A549 (cell line): Measurements from ENCODE around the gene FCGR3B. TPM values are rescaled to one million over a fixed set of nuclear protein-coding genes. Genes with fewer than 3 reads are reported as not detected.
"Not testable (repeated sequence)": the region's sequence is repeated elsewhere in the genome, so short reads cannot be mapped to it uniquely, and the experiment has no call there.

Experiments
- ATAC-seq, 2 experiments: fragments of 200-7000 bp in 1 of 2; fragments of >200 bp in 1 of 2; cut with Nextera tagmentation in 1 of 2; cut with Tn5 transposase in 1 of 2; 3 replicates each; pipeline versions ENCODE4 v1.8.0 to v1.9.1; 2018 to 2020; ENCODE audit warnings: mild to moderate bottlenecking in 1 of 2, moderate library complexity in 1 of 2
- CTCF ChIA-PET: fragments of 300-600 bp; sonication (Branson Sonifier 250); formaldehyde crosslinking; extraction: SDS; loops from one replicate; lab custom pipeline; 2021; ENCODE audit warnings: antibody characterized with exemption, inconsistent platforms; lab: Yijun Ruan, JAX
- POLR2A ChIA-PET: fragments of 350-600 bp; formaldehyde crosslinking; extraction: SDS; loops from one replicate; lab custom pipeline; 2021; ENCODE audit warnings: antibody characterized with exemption, inconsistent platforms; lab: Yijun Ruan, JAX
- DNase-seq, 2 experiments: peaks; one replicate each; pipeline versions ENCODE4 v3.0.0 to v3.0.0-alpha.2; 2011 to 2016; ENCODE audit warnings: low read depth in 1 of 2, low spot score in 1 of 2
- FAIRE-seq: peaks from 2 replicates; lab custom pipeline; 2011; peaks lifted over from hg19 to GRCh38; lab: Jason Lieb, UNC
- H3K27ac ChIP-seq, 2 experiments: fragments of >200 bp; sonication (Bioruptor Twin); formaldehyde crosslinking; 3 replicates each; pipeline ENCODE4 v1.5.1; 2016 to 2017
- H3K4me1 ChIP-seq: fragments of >200 bp; sonication (Bioruptor Twin); formaldehyde crosslinking; 3 replicates; pipeline ENCODE4 v1.6.1; 2016
- H3K4me2 ChIP-seq: fragments of >200 bp; sonication (Bioruptor Twin); formaldehyde crosslinking; 3 replicates; pipeline ENCODE4 v1.6.1; 2016
- H3K4me3 ChIP-seq: fragments of >200 bp; sonication (Bioruptor Twin); formaldehyde crosslinking; 3 replicates; pipeline ENCODE4 v1.5.1; 2016
- H3K9me3 ChIP-seq: fragments of >200 bp; sonication (Bioruptor Twin); formaldehyde crosslinking; 3 replicates; pipeline ENCODE4 v1.6.1; 2016
- FOSB ChIP-seq: fragments of 250-450 bp; sonication (Bioruptor Pico); IDR thresholded peaks from 2 replicates; pipeline ENCODE4 v1.5.0; 2020; ENCODE audit warnings: mild to moderate bottlenecking, moderate library complexity
- JUNB ChIP-seq: fragments of >200 bp; sonication (Bioruptor Twin); formaldehyde crosslinking; IDR thresholded peaks from 2 replicates; pipeline ENCODE4 v1.6.1; 2016
- NPAS2 ChIP-seq: fragments of 250-450 bp; sonication (Bioruptor Pico); IDR thresholded peaks from 2 replicates; pipeline ENCODE4 v1.8.0; 2022; ENCODE audit warnings: mild to moderate bottlenecking, moderate library complexity, borderline replicate concordance
- RCOR1 ChIP-seq: fragments of 150-350 bp; IDR thresholded peaks from 2 replicates; pipeline ENCODE4 v1.6.1; 2014; ENCODE audit warnings: antibody characterized with exemption, low read length, low read depth
- WGBS: methylation state at CpG from one replicate; pipeline ENCODE4 v1.1.6; 2017; ENCODE audit errors: missing lambda C conversion rate; 5-methylcytosine and 5-hydroxymethylcytosine counted together
- polyA plus RNA-seq, 4 experiments: library from polyadenylated mRNA; depleted of rRNA in 3 of 4; stranded (reverse); fragments of >200 nt; fragmentation: RNase III in 1 of 4; extraction: RNeasy Plus Mini Kit Qiagen cat#74134 plus additional on column Dnase treatment in 1 of 4; gene quantifications; 2 replicates in 3 of 4; 3 replicates in 1 of 4; pipeline ENCODE4 v1.2.3, GENCODE V29; 2011 to 2017

Gene FCGR3B
- polyA plus RNA-seq, 2 of the 4 experiments (the other 2 are of a cell fraction): not detected

- WGBS: 70% methylated on average over 5 of the region's 5 CpGs
- Histone ChIP-seq H3K4me1 (no peaks in the 10 kb centered on the region), H3K9me3 (no peaks in the 10 kb centered on the region)
- TF ChIP-seq FOSB (CRISPR knock-in tag): no peak
- TF ChIP-seq, all 56 proteins: peak for 0
- ChIA-PET POLR2A (no interaction called here), CTCF (no interaction called here)
- no peak for FAIRE-seq
- H3K27ac ChIP-seq: no peak overlapping the region
- no peak for ATAC-seq
- no peak overlapping the region for H3K4me3 ChIP-seq
- no peak for DNase-seq
- H3K4me2 ChIP-seq: no peak overlapping the region
Measured at GRCh38 chr1:161676958-161677689, 46.1 kb upstream of the FCGR3B start.

- Histone ChIP-seq H3K27ac (no peak overlapping the region), H3K4me2 (no peak overlapping the region), H3K4me1 (no peaks in the 10 kb centered on the region), H3K4me3 (no peak overlapping the region), H3K9me3 (no peaks in the 10 kb centered on the region)
- CTCF ChIA-PET: no interaction called here
- DNase-seq: no peak
- no peak for FAIRE-seq
- POLR2A ChIA-PET: no interaction called here
- TF ChIP-seq JUNB (no peak), NPAS2 (CRISPR knock-in tag) (no peak), RCOR1 (no peak)
- WGBS: 92% methylated on average over 2 of the region's 2 CpGs
- no peak for ATAC-seq
Measured at GRCh38 chr1:161676441-161676840, 45.5 kb upstream of the FCGR3B start.

- H3K9me3 ChIP-seq, H3K4me2 ChIP-seq, POLR2A ChIA-PET, H3K27ac ChIP-seq, DNase-seq, H3K4me3 ChIP-seq, CTCF ChIA-PET, ATAC-seq, H3K4me1 ChIP-seq, FAIRE-seq: not testable (repeated sequence)
- WGBS: 83% methylated on average over 2 of the region's 3 CpGs
Measured at GRCh38 chr1:161674908-161675307, 43.9 kb upstream of the FCGR3B start.

- H3K9me3 ChIP-seq, FAIRE-seq, H3K4me2 ChIP-seq, CTCF ChIA-PET, H3K27ac ChIP-seq, DNase-seq, ATAC-seq, H3K4me3 ChIP-seq, H3K4me1 ChIP-seq, POLR2A ChIA-PET: not testable (repeated sequence)
- 78% methylated on average over 3 of the region's 3 CpGs for WGBS
Measured at GRCh38 chr1:161674447-161674846, 43.5 kb upstream of the FCGR3B start.

GRCh38 chr1:161673437-161673836 lies 42.5 kb upstream of the FCGR3B start:
- not testable (repeated sequence) for H3K9me3 ChIP-seq

GRCh38 chr1:161671045-161672020 lies 40.4 kb upstream of the FCGR3B start:
- FAIRE-seq, H3K27ac ChIP-seq, DNase-seq, H3K4me2 ChIP-seq, H3K4me1 ChIP-seq, POLR2A ChIA-PET, H3K9me3 ChIP-seq, ATAC-seq, H3K4me3 ChIP-seq, CTCF ChIA-PET: not testable (repeated sequence)
- WGBS: 54% methylated on average over 10 of the region's 15 CpGs

More at GRCh38 chr1:161673437-161673836, 42.5 kb upstream of the FCGR3B start:
- H3K4me2 ChIP-seq, ATAC-seq, H3K27ac ChIP-seq, FAIRE-seq, H3K4me3 ChIP-seq, H3K4me1 ChIP-seq, CTCF ChIA-PET, DNase-seq, POLR2A ChIA-PET: not testable (repeated sequence)
- 79% methylated on average over 5 of the region's 7 CpGs for WGBS

- ATAC-seq, DNase-seq, FAIRE-seq, POLR2A ChIA-PET, H3K27ac ChIP-seq, H3K4me2 ChIP-seq, H3K4me3 ChIP-seq, CTCF ChIA-PET, H3K9me3 ChIP-seq, H3K4me1 ChIP-seq: not testable (repeated sequence)
- WGBS: no CpG with 5 or more reads among the region's 4 CpGs
Measured at GRCh38 chr1:161664689-161665088, 33.7 kb upstream of the FCGR3B start.

GRCh38 chr1:161663569-161663968 lies 32.6 kb upstream of the FCGR3B start:
- FAIRE-seq, H3K4me1 ChIP-seq, H3K27ac ChIP-seq, H3K9me3 ChIP-seq, DNase-seq, H3K4me3 ChIP-seq, CTCF ChIA-PET, POLR2A ChIA-PET, H3K4me2 ChIP-seq, ATAC-seq: not testable (repeated sequence)
- WGBS: no CpG with 5 or more reads among the region's 1 CpG

- H3K4me2 ChIP-seq, POLR2A ChIA-PET, H3K4me3 ChIP-seq, ATAC-seq, FAIRE-seq, H3K4me1 ChIP-seq, H3K27ac ChIP-seq, CTCF ChIA-PET, DNase-seq, H3K9me3 ChIP-seq: not testable (repeated sequence)
- no CpG with 5 or more reads among the region's 4 CpGs for WGBS
Measured at GRCh38 chr1:161662684-161663339, 31.8 kb upstream of the FCGR3B start, which contains the start of gene FCGR2B. Gene FCGR2B, plus strand, starts transcription at chr1:161663143. Its CDS starts 99 bp downstream, at chr1:161663242.
